NCI-H2227 (cell line): ENCODE data around the gene PFKFB3.
"Not testable (repeated sequence)": the region's sequence is repeated elsewhere in the genome, so short reads cannot be mapped to it uniquely, and the experiment has no call there.

ENCODE experiments used
- DNase-seq: peaks from one replicate; lab custom pipeline; 2025; ENCODE audit not compliant: unreplicated experiment; lab: John Stamatoyannopoulos, UW

Gene PFKFB3

DNA sequence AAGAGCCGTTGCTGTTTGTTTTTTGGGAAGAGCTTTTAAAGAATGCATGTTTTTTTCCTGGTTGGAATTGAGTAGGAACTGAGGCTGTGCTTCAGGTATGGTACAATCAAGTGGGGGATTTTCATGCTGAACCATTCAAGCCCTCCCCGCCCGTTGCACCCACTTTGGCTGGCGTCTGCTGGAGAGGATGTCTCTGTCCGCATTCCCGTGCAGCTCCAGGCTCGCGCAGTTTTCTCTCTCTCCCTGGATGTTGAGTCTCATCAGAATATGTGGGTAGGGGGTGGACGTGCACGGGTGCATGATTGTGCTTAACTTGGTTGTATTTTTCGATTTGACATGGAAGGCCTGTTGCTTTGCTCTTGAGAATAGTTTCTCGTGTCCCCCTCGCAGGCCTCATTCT lies 31.6 kb downstream of the PFKFB3 start:
- no peak for DNase-seq

- DNase-seq = no peak
Measured at GRCh38 chr10:6236349-6237198, 33.8 kb downstream of the PFKFB3 start.

GRCh38 chr10:6237199-6237530 lies 34.4 kb downstream of the PFKFB3 start:
- no peak for DNase-seq

- DNase-seq = not testable (repeated sequence)
Measured at GRCh38 chr10:6238587-6239212, 36.0 kb downstream of the PFKFB3 start.

DNA sequence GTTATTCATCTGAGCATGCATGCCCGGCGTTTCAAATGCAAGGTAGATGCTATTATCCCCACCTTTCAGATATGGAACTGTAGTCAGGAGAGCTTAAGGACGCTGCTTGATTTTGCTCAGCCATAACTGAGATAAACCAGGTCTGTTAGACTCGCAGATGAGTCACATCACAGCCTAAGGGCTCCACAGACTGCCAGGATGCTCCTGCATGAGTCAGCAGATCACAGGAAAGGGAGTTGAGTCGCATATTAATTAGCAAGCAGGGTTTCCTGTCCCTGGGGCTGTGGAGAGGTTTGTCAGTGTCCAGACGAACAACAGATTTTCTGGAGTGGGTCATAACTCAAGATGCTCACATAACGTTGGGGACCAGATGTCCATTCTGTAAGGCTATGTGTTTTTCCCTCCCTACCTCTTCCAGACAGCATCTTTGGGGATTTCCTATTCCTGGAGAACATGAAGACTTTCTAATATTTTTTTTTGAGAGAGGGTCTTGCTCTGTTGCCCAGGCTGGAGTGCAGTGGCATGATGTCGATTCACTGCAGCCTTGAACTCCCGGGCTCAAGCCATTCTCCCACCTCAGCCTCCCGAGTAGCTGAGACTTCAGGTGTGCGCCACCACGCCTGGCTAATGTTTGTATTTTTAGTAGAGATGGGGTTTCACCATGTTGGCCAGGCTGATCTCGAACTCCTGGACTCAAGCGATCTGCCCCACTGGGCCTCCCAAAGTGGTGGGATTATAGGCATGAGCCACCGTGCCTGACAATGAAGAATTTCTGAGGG lies 36.7 kb downstream of the PFKFB3 start:
- no peak for DNase-seq

DNA sequence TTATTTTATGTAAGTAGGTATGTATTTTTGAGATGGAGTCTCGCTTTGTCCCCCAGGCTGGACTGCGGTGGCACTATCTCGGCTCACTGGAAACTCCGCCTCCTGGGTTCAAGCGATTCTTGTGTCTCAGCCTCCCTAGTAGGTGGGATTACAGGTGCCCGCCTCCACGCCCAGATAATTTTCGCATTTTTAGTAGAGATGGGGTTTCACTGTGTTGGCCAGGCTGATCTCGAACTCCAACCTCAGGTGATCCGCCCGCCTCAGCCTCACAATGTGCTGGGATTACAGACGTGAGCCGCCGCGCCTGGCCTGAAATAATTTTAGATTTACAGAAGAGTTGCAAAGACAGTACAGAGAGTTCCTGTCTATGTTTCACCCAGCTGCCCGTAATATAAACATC lies 37.5 kb downstream of the PFKFB3 start:
- DNase-seq = no peak

- no peak for DNase-seq
Measured at GRCh38 chr10:6242089-6242488, 39.4 kb downstream of the PFKFB3 start.

GRCh38 chr10:6244510-6244909 lies 41.8 kb downstream of the PFKFB3 start:
- DNase-seq = no peak

DNA sequence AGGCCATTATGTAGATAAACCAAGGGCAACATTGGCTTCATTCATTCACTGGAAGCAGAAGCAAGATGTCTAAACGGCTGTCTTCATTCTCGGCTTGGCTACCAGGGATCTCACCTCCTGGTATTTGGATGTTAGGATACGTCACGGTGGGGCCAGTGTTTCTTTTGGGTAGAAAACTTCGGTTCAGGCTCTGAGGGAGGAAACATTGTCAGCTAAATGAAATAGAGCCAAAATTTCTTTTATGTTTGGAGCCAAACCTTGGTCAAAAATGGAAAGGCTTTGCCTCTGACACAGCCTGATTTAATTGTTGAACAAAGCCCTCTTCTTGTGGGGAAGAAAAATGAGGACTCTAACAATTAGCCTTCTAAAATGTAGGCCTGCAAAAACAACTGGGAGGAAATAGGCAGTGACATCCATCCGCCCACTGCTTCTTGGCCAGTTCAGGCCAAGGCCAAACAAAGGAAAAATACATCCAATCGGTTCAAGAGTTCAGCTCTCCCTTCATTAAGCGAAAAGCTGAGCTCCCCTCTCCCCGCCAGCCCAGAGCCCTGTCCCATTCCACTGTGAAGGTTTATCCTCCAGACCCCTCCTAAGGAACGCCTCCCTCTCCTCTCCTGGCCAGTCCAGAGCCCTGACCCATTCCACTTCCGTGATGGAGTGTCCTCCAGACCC lies 44.4 kb downstream of the PFKFB3 start:
- no peak for DNase-seq

DNA sequence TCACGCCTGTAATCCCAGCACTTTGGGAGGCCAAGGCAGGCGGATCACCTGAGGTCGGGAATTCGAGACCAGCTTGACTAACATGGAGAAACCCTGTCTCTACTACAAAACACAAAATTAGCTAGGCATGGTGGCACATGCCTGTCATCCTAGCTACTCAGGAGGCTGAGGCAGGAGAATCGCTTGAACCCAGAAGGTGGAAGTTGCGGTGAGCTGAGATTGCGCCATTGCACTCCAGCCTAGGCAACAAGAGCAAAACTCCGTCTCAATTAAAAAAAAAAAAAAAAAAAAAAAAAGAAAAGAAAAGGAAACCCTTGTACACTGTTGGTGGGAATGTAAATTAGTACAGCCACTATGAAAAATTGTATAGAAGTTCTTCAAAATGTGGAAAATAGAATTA lies 46.2 kb downstream of the PFKFB3 start:
- DNase-seq = not testable (repeated sequence)

- DNase-seq = no peak
Measured at GRCh38 chr10:6249698-6250097, 47.0 kb downstream of the PFKFB3 start.

GRCh38 chr10:6250745-6251144 lies 48.0 kb downstream of the PFKFB3 start:
- no peak for DNase-seq

GRCh38 chr10:6254201-6254600 lies 51.5 kb downstream of the PFKFB3 start:
- no peak for DNase-seq

DNA sequence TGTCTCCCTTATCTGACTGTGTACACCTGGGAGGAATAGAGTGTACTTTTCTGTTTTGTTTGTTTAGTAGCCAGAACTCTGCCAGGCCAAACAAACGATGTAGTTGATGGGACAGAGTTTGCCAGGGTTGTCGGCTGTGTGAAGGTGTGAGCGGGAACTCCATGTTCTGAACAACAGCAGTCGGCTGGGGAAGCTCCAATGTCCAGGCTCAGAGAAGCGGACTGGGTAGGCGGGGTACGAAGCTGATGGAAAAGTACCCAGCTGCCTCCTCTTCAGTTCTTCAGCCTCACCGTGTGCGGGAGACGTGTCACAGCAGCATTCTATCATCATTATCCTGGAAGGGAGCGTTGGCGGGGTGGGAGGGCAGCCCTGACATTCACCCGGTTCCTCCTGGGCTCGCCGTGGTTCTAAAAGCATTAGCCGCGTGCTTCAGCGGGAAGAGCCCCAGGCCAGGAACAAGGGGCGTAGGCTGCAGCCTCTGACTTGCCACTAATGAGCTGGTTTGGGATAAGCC lies 52.9 kb downstream of the PFKFB3 start:
- DNase-seq = no peak

DNA sequence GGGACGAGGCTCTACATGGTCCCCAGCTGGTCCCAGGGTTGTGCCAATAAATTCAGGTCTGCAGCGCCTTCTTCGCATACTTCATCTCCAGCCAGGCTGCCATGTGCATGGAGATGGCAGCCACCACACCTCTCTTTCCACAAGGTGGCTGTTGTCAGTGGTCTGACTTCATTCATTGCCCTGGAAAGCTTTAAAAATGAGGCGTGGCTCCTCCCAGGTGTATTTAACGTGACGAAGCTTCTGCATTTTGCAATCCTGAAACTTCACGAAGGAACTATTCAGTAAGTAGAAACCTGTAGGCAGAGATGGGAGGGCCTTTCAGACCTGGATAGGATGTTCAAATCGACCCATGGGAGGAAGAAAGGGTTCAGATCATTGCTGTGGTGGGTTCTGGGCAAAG lies 53.7 kb downstream of the PFKFB3 start:
- no peak for DNase-seq

DNA sequence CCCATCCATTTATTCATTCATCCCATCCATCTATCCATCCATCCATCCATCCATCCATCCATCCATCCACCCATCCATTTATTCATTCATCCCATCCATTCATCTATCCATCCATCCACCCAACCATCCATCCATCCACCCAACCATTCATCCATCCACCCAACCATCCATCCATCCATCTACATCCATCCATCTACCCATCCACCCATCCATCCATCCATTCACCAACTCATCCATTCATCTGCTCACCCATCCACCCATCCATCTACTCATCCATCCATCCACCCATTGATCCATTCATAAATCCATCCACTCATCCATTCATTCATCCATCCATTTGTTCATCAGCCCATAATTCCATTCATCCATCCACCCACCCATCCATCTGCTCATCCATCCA lies 56.4 kb downstream of the PFKFB3 start:
- no peak for DNase-seq

DNA sequence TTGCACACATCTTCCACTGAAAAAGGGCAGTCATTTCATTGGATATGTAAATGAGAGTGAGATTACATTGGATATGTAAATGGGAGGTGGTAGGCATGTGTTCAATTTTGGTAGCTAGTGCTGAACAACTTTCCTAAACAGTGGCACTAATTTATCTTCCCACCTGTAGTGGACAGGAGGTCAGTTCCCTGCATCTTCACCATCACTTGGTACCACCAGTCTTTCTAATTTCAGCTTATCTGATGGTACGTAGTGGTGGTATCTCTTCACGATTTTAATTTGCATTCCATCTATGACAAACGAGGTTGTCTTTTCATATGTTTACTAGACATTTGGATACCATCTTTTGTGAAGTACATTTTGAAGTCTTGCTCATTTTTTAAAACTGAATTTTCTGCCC lies 58.1 kb downstream of the PFKFB3 start:
- no peak for DNase-seq

DNA sequence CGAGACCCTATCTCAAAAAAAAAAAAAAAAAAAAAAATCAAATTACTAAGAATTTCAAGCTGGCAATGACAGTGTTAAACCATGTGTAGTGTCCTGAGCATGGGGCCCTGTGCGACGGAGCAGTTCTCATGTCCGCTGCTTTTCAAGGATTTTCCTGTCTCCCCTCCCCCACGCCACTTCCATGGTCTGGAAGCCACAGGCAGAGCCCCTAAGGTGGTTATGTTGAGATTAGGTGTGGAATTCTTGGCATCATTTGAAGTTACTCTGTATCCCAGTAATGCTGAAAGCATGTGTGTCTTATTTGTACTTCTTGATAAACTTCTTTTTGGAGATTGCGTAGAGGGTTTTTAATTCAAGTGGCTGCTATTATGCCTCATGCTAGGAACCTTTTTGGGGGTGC lies 65.2 kb downstream of the PFKFB3 start:
- no peak for DNase-seq

- DNase-seq = no peak
Measured at GRCh38 chr10:6269432-6269831, 66.7 kb downstream of the PFKFB3 start.

DNA sequence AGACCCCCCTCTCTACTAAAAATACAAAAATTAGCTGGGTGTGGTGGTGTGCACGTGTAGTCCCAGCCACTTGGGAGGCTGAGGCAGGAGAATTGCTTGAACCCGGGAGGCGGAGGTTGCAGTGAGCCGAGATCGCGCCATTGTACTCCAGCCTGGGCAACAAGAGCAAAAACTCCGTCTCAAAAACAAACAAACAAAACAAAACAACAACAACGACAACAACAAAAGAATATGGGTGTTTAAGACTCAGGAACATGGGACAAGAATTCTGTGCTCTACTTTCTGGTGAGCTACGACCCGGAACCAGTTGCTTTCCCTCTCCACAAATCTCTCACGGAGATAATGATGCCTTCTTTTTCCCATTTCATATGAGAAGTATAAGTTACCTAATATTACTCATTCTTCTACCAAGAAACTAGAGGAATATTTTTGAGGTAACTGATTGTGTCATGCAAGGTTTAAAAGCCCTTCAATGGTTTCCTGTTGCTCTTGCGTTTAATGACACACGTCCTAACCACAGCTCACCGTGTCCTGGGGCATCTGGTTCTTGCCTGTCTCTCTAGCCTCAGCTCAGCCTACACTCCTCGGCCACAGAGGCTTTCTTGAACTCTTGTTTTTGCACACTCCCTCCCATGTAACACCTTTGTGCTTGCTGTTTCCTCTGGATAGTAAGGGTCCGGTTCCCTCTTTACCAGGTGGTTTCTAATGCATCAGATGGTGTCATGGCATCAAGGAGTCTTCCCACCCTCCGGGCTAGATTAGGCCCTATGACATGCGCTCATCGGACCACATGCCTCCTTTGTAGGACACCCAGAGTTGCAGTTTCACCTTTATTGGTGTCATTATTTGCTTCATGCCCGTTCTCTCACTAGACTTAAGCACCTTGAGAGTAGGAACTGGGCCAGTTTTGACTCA lies 67.5 kb downstream of the PFKFB3 start:
- DNase-seq = no peak
